IMR-90 (cell line): ENCODE data around the gene CDK13. TPM values are rescaled to one million over a fixed set of nuclear protein-coding genes. Genes with fewer than 3 reads are reported as not detected.

Source experiments
- BHLHE40 ChIP-seq: fragments of 150-350 bp; IDR thresholded peaks from 2 replicates; pipeline ENCODE4 v1.6.1; 2016; ENCODE audit warnings: mild to moderate bottlenecking, low read depth, low read length
- RFX5 ChIP-seq: IDR thresholded peaks from 2 replicates; pipeline ENCODE4 v1.8.0; 2012; ENCODE audit warnings: low read depth, mild to moderate bottlenecking, low read length, moderate library complexity
- polyA plus RNA-seq, 3 experiments: library from polyadenylated mRNA; depleted of rRNA; stranded (reverse); fragments of >200 nt; gene quantifications; 2 replicates each; pipeline ENCODE4 v1.2.3, GENCODE V29; 2012; ENCODE audit warnings: low replicate concordance in 1 of 3
- total RNA-seq: library from RNA; depleted of rRNA; stranded (reverse); fragments of >200 nt; gene quantifications from 2 replicates; pipeline ENCODE4 v1.2.3, GENCODE V29; 2012
- TF ChIP-seq, protein P1 (sequence below): fragments of 150-350 bp; IDR thresholded peaks from 2 replicates; pipeline ENCODE4 v1.6.1; 2017; ENCODE audit warnings: mild to moderate bottlenecking, antibody characterized with exemption, low read length, low read depth

CDK13 gene
- total and polyA plus RNA-seq, 2 of the 4 experiments (the other 2 are of a cell fraction), result 20.1 to 50.4 TPM

DNA sequence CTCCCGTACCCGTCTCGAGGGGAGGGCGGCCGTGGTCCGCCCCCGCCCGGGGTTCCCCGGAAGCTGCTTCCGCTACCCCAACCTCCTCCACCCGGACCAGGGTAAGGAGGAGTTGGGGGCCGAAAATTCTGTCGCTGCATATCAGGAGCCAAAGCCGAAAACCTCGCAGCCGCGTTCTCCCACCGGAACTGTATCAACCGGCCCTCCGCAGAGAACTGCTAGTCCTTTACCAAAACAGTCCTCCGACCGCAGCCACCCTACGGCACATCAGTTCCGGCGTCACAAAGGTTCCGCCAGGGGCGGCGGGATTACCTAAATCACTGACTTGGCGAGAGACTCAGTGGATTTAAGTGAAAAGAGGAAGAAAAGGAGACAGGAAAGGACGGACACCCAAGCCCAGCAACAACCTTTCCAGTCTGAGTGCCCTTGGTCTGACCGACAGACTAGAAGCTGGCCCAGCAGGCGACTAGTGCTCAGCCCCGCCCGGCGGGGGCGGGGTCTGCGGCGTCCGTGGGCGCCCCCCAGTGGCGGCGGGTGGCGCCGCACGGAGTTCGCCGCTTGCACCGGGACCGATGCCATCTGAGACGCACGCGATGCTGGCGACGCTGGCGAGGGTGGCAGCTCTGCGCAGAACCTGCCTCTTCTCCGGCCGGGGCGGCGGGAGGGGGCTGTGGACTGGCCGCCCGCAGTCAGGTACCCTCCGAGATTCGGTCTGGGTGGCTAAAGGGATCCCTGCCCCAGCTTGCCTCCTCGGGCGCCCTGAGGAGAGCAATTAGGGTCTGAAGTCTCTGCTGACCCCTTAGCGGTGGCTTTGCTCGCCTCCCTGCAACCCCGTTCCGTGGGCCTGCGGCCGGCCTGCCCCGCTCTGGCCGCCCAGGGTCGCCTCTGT lies 184.6 kb downstream of the CDK13 start, which contains the start of the genes MPLKIP and SUGCT (continued):
- TF ChIP-seq, protein P1, sequence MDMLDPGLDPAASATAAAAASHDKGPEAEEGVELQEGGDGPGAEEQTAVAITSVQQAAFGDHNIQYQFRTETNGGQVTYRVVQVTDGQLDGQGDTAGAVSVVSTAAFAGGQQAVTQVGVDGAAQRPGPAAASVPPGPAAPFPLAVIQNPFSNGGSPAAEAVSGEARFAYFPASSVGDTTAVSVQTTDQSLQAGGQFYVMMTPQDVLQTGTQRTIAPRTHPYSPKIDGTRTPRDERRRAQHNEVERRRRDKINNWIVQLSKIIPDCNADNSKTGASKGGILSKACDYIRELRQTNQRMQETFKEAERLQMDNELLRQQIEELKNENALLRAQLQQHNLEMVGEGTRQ, result no peak
- TF ChIP-seq BHLHE40, result peak; percentile 21; the same call in 1 of the 2 replicates
- no peak for TF ChIP-seq RFX5
